Amygdala (tissue), 56 donors: ENCODE data around the gene CACNA2D3.
"Not testable (repeated sequence)": the region's sequence is repeated elsewhere in the genome, so short reads cannot be mapped to it uniquely, and the experiment has no call there.

ENCODE experiments used
- DNase-seq, 56 donors: peaks; one replicate each; lab custom pipeline; 2025; lab: John Stamatoyannopoulos, UW

CACNA2D3 gene

GRCh38 chr3:54122324-54123002 is at the start of gene CACNA2D3:
Gene CACNA2D3, plus strand, starts transcription at chr3:54122552.
- DNase-seq = peak in 23 of 56 donors; percentile 15 to 69 (median 29)

- no peak for DNase-seq
These were observed 49.0 kb upstream of the CACNA2D3 start for GRCh38 chr3:54073386-54073785.

GRCh38 chr3:54079314-54079713 is 43.0 kb upstream of the CACNA2D3 start:
- no peak for DNase-seq

- no peak for DNase-seq
These were observed 42.5 kb upstream of the CACNA2D3 start for GRCh38 chr3:54079730-54080325.

DNA sequence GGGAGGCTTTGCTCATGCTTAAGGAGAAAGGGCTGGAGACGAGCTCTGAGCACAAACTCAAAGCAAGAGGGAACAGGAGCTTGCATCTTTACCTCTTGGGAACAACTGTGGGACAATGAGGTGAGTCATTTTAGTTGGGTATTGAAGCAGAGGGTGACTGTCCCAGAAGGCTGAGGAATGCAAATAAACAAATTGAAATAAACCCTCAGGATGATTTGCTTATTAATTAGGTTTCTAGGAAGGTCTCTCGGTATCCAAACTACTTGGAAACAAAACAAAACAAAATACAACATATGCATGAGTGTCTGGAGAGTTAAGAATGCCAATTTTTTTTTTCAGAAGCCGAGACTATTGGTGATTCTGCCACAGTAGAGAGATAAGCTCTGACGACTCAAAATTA is 38.4 kb upstream of the CACNA2D3 start:
- no peak for DNase-seq

DNA sequence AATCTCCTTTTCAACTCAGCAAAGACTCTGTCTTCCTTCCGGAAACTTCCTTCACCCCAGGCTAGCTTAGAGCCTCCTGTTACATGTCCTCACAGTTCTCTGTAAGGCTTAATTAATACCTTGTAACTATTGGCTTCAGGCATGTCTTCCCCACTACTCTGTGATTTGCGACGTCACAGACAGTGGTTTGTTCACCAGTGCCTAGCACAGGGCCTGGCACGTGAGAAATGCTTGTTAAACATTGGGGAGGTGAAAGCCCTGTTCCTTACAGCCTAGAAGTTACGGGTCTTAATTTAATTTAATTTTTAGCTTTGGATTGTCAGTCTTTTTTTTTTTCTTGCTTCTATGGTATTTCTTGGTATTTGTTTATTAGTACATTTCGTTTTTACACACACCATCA is 36.4 kb upstream of the CACNA2D3 start:
- no peak for DNase-seq

GRCh38 chr3:54086652-54087405 is 35.5 kb upstream of the CACNA2D3 start:
- DNase-seq = no peak

DNA sequence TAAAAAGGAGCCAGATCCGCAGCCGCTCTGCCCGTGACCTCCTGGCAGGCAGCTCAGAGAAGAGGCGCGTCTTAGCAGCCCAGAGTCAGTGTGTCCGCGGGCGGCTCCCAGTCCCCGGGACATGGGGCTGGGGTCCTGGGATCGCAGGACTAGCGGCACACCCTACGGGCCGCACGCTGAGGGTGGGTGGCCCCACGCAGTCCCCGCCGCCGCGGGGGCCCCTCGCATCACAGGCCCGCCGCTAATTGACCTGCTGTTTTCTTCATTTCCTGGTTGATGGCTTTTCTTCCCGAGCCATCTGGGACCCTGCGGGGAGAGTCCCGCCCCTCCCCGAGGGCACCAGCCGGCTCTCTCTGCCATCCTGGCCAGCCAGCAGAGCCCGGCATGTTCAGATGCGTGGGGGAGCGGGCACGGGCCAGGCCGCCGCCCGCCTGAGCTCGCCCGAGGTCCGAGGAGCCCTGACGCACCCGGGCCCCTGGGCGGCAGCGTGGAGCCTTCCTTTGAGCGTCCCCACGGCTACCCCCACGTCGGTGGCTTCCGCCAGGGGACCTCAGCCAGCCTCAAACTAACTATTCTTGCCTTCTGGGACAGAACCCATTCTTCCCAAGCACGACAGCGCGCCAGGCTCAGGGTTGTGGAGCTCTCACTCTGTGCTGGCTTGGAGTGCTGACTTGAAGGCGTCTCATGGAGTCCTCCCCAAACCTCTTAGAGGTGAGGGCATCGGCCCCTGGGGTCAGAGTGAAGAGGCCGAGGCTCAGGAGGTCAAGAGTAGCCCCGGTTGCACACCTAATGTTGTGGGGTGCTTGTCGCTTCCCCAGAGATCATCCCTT is 34.6 kb upstream of the CACNA2D3 start:
- peak in 1 of 56 donors; percentile 3 for DNase-seq

DNA sequence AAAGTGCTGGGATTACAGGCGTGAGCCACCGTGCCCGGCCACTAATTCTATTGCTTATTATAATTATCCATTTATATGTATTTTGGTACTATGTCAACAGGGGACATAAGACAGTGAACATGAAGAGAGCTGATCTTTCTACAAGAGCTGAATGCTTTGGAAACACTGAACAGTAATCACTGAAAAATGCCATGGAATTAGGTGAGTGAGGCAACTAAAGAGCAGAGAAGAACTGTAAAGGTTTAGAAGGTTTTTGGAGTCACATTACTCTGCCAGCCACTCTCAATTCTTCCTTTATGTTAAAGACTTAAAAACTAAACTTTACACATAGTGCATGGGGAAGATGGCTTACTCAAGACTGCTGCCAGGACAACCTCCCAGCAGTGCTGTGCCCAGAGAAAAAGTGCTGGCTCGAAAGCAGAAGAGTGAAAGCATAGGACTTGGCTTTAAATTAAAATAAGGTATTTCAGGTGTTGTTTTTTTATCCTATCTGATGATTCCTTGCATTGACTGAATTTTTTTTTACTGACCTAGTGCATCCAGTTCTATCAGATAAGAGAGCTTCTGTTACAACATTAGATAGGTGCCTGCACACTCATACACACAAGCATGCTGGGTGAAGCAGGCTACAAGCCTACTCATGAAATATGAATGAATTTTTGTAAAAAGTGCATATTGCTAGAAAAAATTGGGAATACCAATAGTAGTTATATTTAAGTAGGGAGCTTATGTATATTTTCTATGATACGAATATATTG is 28.7 kb upstream of the CACNA2D3 start:
- DNase-seq = no peak

GRCh38 chr3:54094926-54095325 is 27.4 kb upstream of the CACNA2D3 start:
- no peak for DNase-seq

DNA sequence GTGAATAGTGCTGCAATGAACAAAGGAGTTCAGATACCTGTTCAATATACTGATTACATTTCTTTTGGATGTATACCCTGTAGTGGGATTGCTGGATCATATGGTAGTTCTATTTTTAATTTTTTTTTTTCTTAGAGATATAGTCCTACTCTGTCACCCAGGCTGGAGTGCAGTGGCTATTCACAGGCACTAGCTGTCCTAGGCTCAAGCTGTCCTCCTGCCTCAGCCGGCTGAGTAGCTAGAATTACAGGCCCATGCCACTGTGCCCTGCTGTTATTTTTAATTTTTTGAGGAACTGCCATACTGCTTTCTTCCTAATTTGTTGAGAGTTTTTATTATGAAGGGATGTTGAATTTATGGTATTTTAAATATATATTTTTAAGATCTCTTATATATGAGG is 23.0 kb upstream of the CACNA2D3 start:
- no peak for DNase-seq

- no peak for DNase-seq
These were observed 18.3 kb upstream of the CACNA2D3 start for GRCh38 chr3:54104084-54104483.

DNA sequence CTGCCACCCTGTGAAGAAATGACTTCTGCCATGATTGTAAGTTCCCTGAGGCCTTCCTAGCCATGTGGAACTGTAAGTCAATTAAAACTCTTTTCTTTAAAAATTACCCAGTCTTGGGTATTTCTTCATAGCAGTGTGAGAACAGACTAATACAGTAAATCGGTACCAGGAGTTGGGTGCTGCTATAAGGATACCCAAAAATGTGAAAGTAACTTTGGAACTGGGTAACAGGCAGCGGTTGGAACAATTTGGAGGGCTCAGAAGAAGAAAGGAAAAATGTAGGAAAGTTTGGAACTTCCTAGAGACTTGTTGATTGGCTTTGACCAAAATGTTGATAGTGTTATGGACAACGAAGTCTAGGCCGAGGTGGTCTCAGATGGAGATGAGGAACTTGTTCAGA is 6.2 kb upstream of the CACNA2D3 start:
- DNase-seq = not testable (repeated sequence)

- DNase-seq = peak in 1 of 56 donors; percentile 31
These were observed 1.5 kb upstream of the CACNA2D3 start for GRCh38 chr3:54120657-54121413.

GRCh38 chr3:54121414-54122323 is 683 bp upstream of the CACNA2D3 start:
- peak in 7 of 56 donors; percentile 15 to 65 (median 48) for DNase-seq

- peak in 1 of 56 donors; percentile 29 for DNase-seq
These were observed 837 bp downstream of the CACNA2D3 start for GRCh38 chr3:54123003-54123775.

GRCh38 chr3:54123776-54124196 is 1.4 kb downstream of the CACNA2D3 start:
- DNase-seq = peak in 2 of 56 donors; percentile 31 to 34
